HG03520 (cell line): ENCODE measurements around the gene TRIM29.

Source experiments
- ATAC-seq: cut with Tn5 transposase; IDR thresholded peaks from one replicate; pipeline ENCODE4 v1.9.1; 2021; ENCODE audit warnings: mild to moderate bottlenecking, moderate library complexity; ENCODE audit not compliant: unreplicated experiment

The TRIM29 gene

GRCh38 chr11:120124355-120124754 is 13.6 kb downstream of the TRIM29 start:
- ATAC-seq, result no peak

- no peak for ATAC-seq
Observed at GRCh38 chr11:120123946-120124345, 14.0 kb downstream of the TRIM29 start.

DNA sequence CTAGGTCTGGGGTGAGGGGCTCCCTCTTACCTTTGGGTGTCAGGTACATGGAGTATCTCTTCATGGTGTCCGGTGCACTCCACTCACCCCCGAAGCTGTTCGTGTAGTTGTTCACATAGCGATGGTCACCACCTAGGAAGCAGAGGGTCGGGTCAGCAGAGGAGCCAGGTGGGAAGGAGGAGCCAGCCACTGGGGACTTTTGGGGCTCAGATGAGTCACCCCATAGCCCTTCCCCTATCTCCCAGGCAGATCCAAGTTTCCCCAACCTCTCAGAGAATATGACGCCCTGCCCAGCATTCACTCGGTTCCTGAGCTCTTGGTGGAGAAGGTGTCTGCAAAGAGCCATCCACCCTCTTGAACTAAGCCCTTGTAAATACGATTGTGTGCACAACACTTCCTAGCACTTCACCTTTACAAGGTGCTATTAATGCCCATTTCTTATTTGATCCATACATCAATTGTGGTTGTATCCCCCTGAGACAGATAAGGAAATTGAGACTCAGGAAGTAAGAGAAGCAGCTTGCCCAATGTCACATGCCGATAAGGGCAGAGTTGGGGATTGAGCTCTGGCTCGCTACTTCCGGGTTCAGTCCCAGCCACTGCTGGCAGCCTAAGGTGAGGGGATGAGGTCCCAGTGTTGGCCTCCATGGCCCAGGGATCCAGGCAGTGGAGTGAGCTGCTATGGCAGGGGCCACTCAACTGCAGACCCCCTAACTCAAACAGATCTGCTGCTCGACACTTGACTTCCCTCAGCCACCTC is 14.8 kb downstream of the TRIM29 start:
- ATAC-seq, result no peak

- no peak for ATAC-seq
Observed at GRCh38 chr11:120121914-120122473, 15.9 kb downstream of the TRIM29 start.

GRCh38 chr11:120121336-120121735 is 16.6 kb downstream of the TRIM29 start:
- ATAC-seq, result no peak

GRCh38 chr11:120120805-120121335 is 17.0 kb downstream of the TRIM29 start:
- no peak for ATAC-seq

DNA sequence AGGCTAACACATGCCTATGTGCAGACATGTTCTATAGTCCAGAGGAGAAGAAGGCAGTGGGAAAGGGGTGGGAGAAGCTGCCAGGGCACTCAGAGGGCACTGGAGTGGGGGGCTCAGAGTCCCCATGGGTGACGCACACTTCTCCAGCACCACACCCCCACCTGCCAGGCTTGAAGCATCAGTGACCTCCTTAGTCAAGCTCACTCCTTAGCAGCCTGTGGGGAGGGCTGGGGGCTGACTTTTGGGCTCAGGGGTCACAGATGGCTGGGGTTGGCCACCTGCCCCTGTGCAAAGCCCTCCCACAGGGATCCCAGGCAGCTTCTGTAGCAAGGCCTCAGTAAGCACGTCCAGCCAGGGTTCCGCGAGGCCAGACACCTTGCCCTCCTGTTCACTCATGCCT is 18.8 kb downstream of the TRIM29 start:
- ATAC-seq, result no peak

DNA sequence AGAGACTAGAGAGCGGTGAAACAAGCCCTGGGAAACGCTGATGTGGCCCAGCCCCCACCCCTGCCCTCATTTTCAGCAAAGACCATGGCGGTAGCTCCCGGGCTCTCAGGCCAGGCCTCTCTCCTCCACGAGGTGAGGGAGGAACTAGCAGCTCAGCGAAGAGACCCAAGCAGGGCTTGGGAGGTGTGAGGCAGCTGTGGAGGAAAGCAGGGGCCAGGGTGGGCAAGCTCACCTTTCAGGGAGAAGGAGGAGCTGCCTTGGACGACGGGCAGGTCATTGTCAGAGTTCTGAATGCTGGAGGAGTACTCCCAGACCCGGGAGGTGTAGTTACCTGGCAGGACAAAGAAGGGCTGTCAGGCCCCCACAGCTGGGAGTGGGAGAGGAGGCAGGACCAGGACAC is 19.9 kb downstream of the TRIM29 start:
- no peak for ATAC-seq

- no peak for ATAC-seq
Observed at GRCh38 chr11:120116966-120117365, 20.9 kb downstream of the TRIM29 start.

DNA sequence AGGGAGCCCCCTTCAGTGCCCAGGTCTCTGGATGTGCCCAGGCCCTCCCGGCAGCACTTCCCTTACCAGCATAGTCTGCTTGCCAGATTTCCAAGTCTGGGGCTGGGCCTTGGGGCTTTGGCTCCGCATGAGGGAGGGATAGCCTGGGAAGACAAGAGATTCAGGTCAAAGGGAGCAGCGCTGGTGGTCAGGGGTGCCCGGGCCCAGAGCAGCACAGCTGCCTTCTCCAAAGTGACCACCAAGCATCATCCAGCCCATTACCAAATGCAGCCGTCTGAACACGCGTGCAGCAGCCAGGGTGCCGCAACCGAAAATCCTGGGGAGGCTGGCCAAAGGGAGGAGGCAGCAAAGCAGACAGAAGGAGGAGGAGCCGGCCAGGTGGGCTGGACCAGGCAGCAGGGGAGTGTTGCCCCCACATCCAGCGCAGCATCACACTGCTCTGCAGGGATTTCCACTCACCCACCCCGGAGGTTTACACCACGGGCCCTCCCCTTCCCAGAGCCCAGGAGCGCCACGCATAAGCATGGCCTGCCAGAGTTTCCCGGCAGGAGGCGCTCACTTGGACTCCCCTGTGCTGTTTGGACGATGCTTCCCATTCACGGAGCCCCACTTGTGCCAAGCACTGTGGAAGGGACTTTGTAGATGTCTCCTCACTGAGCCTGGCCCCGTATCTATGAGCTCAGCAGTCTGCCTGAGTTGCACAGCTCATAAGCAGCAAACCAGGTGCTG is 22.5 kb downstream of the TRIM29 start:
- no peak for ATAC-seq

DNA sequence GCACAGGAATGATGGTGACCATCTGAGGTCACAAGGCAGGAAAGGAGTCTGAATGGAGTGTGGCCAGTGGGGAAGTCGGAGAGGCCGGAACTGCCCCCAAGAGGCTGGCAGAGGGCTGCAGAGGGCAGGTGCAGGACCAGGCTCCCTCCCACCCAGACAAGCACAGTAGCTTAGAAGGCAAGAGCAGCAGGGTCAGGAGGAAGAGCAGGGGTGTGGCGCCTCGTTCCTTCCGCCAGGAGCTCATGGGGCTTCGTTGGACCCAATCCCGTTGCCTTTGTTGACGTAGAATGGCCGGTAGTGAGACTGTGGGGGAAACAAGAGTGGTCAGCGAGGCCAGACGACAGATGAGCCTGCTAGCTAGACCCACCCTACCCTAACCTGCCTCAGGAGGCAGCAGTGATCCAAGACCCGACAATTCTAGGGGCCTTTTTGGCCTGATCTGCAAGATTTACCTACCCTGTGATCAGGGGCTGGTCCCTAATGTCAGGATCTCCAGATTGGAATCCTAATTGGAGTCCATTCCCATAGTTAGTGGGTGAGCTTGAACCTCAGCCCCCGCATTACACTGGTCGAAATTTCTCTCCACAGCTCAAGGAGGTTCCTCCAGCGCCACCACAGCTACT is 25.6 kb downstream of the TRIM29 start:
- ATAC-seq, result no peak

GRCh38 chr11:120109531-120109930 is 28.4 kb downstream of the TRIM29 start:
- ATAC-seq, result no peak

- no peak for ATAC-seq
Observed at GRCh38 chr11:120108785-120109168, 29.1 kb downstream of the TRIM29 start.

DNA sequence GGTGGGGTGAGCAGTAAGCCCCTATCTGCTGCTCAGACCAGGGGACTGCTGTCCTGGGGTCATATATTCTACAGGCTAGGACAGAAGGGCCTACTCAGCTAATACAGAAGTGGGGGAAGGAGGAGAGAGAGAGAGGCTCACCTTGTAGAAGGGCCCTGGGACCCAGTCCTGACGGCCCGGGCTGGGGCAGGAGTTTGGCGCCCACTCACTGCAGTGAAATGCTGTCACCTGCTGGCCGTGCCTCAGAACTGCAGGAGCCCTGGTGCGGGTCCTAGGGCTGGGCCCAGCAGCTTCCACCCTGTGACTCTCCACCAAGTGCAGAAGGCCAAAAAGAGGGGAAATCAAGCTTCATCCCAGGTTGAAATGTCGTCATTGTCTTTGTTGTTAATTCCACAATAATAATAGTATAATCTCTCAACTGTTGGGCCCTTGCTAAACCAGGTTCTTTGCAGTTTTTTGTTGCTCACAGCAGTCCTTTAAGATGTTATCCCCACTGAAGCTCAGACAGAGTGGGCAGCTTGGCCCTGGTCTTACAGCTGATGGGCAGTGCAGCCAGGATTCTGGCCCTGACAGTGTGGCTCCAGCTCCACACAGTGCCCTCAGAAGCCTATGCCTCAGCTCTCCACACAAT is 29.6 kb downstream of the TRIM29 start:
- ATAC-seq, result no peak

- ATAC-seq, result no peak
Observed at GRCh38 chr11:120107692-120108091, 30.2 kb downstream of the TRIM29 start.

GRCh38 chr11:120106354-120107150 is 31.4 kb downstream of the TRIM29 start:
- no peak for ATAC-seq

DNA sequence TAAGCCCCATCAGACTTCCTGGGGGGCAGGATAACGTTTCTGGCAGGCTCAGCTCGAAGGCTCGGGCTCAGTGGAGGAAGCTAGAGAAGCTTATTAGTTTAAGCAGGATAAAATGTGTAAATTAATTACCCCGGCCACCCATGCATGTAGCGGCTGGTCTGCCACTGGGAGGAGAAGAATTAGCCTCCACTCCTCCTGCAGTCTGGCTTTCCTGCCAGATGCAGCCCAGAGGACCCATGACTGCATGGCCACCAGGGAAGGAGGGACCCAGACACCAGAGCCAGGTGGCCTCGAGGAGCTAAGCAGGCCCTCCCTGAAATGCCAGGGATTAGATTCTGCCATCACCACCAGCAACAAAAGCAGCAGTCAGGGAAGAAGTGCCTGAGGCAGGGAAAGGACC is 32.3 kb downstream of the TRIM29 start:
- ATAC-seq, result no peak

DNA sequence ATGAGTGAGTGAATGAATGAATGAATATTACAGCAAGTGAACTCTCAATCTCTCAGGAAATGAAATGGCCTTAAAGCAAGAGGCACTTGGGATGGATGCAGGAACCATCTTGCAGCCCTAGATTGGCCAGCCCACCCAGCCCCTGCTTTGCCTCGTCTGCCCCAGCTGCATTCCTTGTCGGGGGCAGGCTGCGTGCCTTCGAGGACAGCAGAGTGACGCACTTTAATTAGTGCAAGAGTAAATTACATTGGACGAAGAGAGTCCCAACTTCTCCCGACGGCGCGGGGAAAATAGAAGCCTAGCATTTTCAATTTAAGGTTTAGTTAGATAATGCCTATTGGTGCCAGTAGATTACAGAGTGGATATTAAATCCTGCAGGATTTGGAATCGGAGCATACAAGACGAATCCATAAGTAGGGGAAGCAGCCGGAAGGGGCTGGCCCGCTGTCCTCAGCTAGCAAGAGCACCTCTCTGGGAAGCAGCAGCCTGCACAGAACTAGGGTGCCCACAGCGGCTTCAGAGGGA is 33.8 kb downstream of the TRIM29 start:
- ATAC-seq, result no peak

DNA sequence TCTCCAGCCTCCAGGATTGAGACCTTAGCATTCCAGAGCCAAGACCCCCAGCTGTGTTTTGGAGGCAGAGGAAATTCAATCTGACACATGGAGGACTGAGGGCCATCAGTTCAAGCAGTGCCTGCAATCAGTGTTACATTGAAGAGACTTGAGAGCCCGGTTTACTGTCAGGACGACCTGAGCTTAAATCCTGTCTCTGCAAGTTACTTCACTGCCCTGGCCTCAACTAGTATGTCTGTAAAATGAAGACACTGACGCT is 35.1 kb downstream of the TRIM29 start:
- no peak for ATAC-seq
